GM19351 (cell line): ENCODE measurements around the gene DPH2.

Source experiments
- ATAC-seq: cut with Tn5 transposase; IDR thresholded peaks from one replicate; pipeline ENCODE4 v1.9.1; 2021; ENCODE audit warnings: mild to moderate bottlenecking, moderate library complexity; ENCODE audit not compliant: unreplicated experiment

The DPH2 gene

DNA sequence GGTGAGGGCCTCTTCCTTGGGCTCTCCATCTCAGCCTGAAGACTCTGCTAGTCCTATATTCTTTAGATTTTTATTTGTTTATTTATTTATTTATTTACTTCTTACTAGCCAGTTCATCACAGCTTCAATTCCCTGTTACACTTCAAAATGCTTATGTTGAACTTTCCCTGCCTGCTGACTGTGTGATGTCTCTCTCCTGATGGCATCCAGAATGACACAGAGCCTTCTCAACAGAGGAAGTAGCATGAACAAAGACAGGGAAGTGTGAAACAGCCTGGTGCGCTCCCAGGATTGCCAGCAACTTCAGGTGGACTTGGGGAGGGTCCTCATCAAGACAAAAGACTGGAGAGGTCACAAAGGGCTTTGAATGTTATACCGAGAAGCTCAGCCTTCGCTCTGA, 27.4 kb upstream of the DPH2 start:
- ATAC-seq: no peak

DNA sequence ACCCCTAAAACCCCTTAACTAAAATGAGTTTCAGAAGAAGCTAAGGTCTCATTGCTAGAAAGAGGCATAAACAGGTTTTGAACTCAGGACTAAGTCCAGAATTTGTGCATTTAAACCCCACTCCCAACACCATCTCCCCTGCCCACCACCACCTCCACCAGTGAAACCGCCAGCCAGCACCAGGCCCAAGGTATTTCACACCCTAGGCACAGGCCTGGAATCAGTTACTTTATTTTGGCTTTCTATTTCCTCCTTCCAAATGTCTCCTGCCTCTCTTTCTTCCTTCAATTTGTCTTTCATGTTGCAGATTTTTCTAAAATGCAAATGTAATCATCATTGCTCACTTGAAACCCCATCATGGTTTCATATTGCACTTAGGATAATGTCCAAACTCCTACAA, 24.9 kb upstream of the DPH2 start:
- no peak for ATAC-seq

DNA sequence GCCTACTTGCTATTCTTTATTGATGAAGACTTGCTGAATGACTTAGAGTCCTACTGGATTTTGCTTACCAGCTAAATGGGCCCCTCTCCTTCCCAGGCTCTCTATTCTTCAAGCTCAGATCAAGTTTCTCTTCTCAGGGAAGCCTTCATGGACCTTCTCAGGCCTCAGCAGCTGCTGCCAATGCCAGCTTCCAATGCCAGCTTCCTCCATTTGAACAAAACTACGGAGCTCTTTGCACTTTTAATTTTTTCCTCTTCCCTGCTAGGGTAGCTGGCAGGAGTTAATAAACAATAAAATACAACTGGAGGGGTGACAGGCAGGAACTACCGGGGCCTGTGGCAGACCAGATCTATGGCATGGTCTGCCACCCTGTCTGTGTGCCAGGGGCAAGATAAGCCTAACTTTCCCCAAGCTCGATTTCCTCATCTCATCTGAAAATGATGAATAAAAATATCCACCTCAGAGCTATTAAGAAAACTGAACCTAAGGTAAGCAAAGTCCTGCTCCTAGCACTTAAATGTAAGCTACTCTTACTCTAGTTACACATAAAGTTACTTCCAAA, 24.1 kb upstream of the DPH2 start:
- ATAC-seq: no peak

DNA sequence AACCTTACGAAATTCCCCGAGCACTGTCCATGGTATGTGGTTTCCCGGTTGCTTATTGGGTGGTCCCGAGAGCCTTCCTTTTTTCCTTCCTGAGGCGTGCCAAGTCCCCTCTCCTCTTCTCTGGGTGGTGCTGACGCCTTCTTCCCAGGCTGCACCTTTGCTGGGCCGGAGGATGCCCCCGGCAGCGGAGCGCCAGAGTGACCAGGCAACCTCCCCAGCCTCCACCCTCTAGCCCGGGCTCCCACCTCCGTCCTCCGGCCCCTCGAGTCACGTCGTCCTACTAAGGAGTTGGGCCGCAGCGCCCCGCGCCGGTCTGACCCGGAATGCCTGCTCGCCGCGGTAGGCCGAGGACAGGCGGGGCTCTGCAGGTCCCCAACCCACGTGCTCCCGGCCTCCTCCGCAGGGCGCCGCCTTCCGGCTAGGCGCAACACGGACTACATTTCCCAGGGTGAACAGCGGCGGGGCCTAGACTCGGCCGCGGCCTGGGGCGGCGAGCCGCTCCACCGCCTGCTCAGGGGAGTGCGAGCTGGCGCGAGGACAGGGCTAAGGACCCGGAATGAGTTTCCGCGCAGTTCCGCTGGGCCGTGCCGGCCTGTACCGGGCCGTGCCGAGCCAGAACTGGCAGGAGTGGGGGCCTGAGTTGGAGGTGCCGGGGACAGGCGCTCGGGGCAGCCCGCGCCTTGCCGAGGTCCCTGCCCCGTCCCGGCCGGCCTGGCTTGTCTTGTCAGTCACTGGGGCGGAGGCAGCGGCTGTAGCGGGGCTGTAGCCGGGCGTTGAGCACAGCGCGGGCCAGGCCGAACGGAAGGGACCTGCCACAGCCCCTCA, 23.4 kb upstream of the DPH2 start, which contains the start of gene IPO13:
Gene IPO13, plus strand, starts transcription at position 715 of the 825 bp plus-strand sequence. CDS start 651 bp downstream, outside the sequence.
- ATAC-seq: peak; percentile 89

DNA sequence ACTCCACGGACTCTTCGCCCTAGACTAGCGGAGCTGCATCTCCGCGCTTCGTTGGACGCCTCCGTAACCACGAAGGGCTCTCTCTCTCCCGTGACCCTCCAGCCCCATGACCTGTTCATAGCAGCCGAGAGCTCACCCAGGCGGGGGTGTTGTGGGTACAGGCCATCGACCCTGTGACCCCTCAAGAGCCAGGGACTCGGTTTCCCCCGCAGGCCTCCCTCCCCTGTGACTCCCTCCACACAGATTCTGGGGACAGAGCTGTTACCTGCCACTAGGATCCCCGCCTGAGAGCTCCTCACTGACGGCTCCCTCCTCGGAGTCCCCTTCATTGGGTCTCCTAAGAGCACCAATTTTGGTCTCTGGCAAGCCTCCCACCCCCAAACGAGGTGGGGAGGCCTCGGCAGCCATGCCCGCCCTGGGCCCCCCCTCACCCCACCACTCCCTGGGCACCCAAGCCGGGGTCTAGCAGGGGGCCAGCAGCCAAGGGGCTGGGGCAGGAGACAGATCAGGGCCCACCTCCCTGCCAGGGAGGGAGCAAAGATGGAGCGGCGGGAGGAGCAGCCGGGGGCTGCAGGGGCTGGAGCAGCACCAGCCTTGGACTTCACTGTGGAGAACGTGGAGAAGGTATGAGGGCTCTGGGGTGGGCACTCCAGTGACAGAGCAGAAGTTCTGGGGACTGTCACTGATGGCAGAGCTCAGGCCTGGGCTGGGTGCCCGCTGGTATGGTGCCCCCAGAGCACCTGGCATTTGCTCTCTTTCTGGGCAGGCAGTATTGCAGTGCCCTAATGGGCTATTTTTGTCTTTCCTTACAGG, 22.5 kb upstream of the DPH2 start:
- ATAC-seq: no peak

DNA sequence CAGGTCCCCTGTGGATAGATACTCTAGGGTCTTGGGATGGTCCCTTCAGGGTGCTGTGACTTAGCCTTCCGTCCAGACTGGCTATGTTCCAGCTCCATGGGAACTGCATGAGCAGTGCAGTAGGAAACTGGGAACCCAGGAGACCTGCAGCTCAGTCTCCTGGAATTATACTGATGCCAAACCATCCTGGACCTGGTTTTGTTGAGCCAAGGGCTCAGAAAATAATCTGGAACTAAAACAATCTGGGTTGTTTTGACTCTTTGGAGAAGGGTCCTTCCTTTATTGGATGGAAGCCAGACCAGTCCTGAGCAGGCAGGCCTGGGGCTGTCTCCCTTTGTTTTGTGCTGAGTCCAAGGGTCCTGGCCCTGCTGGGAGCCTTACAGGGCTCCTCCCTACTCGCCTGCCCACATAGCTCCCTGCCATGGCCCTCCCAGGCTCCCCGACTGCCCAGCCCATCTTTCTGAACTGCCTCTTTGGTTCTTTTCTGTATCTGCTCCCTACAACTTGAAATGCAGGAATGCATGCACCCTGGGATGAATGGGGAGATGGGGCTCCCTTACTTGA, 21.9 kb upstream of the DPH2 start:
- no peak for ATAC-seq

DNA sequence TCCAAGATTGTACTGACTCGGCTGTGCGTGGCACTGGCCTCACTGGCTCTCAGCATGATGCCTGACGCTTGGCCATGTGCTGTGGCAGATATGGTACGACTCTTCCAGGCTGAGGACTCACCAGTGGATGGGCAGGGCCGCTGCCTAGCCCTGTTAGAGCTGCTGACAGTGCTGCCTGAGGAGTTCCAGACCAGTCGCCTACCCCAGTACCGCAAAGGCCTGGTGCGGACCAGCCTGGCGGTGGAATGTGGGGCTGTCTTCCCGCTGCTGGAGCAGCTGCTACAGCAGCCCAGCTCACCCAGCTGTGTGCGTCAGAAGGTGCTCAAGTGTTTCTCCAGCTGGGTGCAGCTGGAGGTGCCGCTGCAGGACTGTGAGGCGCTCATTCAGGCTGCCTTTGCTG, 20.1 kb upstream of the DPH2 start:
- ATAC-seq: no peak

DNA sequence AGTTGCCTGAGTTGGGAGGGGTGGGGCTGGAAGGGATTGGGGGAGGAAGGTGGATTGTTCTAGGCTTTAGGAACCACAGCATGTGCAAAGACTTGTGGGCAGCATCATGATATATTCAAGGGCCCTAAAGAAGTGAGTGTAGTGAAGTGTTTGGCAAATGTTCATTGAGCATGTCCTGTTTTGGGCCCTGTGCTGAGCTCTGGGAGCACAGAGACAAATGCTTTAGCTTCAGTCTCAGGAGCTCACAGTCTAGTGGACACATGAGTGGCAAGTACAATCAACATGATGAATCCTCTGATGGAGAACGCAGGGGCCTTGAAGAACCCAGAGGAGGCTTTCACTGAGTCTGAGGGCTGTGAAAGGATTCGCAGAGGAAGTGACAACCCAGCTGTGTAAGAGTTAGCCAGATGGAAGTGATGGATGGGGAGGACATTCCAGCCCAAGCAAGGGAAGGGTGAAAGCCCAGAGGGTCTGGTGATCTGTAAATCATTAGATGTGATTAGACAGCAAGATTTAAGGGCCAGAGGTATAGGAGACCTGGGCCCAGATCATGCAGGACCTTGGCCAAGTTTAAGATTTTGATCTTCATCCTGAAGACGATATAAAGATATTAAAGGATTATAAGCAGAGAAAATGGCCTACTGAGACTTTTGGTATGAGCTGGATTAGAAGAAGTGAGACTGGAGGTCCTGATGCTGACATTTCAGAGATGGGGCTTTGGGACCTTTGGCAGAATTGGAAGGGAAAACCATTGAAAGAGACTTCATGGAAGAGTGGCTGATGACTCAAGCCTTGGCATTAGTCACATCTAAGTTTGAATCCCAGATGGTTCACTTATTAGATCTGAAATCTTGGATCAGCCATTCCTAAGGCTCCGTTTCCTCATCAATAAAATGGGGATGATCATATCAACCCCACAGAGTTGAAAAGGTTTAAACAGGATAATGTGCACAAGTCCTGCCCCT, 18.5 kb upstream of the DPH2 start:
- no peak for ATAC-seq

DNA sequence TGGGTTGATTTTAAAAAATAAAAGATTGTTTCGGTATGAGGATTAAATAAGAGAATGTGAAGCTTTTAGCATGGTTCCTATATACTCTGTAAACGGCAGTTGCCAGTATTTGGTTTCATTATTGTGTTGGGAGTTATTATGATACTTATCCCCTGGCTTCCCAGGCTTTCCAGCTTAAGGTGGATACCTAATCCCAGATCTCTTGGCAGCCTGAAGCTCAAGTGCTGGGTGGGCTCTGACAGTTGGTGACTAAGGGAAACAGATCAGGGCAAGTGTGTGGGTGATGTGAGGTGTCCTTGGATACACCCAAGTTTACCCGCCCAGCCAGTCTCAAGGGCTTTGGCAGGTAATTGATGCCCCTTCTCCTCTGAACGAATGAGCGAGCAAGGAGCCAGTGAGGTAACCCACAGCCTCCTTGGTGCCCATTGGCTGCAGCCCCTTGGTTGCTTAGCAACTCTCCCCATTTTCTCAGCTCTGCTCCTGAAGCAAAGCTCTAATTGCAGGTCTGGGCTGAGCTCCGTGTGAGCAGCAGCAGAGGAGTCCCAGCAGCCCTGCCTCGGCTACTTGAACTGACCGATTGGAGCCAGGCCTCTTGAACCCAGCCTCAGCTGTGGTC, 17.0 kb upstream of the DPH2 start:
- no peak for ATAC-seq

DNA sequence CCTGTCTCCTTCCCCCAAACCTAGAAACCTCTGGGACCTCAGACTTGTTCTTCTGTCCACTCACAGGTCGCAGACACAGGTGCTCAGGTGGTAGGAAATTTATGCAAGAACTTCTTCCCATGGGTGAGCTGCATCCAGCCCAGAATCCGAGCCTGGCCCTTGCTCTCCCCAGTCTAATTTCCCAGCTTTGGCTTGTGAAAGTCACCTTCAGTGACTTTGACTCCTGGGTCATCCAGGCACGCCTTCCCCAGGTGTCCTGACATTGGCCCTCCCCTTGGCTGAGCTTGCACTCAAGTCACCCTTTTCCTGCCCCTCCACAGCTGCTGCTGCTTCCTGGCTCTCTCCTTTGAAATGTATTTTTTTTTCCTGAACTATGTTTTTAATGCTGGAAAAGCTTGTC, 16.4 kb upstream of the DPH2 start:
- ATAC-seq: no peak

DNA sequence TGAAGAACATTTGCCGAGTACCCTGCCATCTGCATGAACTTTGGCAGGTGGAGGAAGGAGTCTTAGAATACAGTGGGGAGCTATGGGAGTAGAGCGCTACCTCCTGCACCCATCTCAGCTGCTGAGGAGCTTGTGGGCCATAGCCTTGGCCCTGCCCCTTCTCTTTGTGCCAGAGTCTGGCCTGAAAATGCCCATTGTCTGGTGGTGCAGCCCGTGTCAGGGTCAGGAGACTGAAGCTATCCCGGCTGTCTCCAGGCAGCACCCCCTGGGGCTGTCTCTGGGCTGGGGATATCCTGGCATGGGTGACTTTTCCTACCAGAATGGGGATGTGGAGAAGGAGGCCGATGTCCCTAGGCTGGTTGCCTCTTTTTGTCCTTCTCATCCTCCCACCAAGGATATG, 15.8 kb upstream of the DPH2 start:
- ATAC-seq: no peak

DNA sequence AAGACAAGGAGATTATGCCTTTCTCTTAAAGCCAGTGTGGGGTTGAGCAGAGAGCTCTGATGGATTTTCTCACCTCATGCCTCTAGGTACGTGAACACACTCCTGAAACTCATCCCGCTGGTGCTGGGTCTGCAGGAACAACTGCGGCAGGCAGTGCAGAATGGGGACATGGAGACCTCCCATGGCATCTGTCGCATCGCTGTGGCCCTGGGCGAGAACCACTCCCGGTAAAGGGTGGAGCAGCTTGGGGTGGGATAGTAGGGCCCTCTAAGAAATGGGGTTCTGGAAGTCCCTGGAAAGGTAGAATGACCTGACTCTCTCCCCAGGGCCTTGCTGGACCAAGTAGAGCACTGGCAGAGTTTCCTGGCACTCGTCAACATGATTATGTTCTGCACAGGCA, 13.6 kb upstream of the DPH2 start:
- ATAC-seq: no peak

DNA sequence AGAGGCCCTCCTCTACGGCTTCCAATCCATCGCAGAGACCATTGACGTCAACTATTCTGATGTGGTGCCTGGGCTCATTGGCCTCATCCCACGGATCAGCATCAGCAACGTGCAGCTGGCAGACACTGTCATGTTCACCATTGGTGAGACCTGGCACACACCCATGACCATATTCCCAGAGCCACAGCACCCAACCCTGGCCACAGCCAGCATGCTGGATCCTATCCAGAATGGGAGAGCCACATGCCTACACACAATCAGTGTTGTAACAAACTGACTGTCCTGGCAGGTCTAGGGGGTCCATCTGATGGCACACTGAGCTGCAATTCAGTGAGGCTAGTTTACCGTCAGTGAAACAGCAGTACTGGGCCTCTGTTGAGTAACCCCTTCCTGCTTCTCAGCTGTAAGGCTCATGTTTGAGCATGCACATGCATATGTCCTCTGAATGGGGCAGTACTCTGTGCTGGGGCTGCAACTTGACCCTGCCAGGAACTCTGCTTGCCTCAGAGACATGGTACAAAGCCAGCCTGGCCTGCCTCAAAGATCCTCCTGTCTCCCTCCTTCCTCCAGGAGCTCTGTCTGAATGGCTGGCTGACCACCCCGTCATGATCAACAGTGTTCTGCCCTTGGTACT, 12.3 kb upstream of the DPH2 start:
- no peak for ATAC-seq

DNA sequence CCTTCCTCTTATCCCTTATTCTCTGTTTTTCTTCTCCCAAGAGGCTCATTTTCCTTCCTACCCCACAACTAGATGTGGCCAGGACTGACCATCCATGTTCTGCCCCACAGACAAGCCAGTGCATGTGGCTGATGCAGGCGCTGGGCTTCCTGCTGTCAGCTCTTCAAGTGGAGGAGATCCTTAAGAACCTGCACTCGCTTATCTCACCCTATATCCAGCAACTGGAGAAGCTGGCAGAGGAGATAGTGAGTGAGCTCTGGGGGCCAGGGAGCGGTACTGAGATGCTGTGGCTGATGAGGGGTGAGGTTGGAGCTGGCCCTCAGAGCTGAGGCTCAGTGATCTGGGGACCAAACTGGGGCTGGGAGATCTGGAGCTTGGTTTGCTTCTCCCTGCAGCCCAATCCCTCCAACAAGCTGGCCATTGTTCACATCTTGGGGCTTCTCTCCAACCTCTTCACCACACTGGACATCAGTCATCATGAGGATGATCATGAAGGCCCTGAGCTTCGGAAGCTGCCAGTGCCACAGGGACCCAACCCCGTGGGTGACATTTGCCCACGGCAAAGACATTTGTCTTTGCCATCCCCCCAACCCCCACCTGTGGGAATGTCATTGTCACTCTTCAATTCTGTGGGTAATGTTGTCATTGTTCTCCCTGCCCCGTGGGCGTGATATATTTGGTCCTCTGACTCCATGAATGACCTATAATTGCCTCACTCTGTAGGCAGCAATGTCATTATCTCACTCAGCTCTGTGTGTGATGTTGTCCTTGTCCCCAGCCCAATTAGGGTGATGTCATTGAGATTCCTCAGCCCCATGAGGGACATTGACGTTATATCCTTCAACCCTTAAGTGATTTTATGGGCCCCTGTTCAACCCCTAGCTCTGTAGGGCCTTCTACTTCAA, 11.2 kb upstream of the DPH2 start:
- no peak for ATAC-seq

DNA sequence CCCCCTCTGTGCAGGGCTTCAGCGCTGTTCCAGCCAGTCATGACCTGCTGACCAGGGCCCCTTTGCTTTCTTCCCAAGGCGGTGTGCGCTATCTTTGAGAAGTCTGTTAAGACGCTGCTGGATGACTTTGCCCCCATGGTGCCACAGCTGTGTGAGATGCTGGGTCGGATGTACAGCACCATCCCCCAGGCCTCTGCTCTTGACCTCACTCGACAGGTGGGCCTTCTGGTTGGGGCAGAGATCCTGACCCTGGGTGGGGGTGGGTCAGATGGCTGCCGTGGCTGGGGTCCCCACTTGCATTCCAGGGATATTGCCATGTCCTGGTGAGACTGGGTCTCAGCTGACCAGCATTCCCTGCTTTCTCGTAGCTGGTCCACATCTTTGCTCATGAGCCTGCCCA, 9.0 kb upstream of the DPH2 start:
- no peak for ATAC-seq

DNA sequence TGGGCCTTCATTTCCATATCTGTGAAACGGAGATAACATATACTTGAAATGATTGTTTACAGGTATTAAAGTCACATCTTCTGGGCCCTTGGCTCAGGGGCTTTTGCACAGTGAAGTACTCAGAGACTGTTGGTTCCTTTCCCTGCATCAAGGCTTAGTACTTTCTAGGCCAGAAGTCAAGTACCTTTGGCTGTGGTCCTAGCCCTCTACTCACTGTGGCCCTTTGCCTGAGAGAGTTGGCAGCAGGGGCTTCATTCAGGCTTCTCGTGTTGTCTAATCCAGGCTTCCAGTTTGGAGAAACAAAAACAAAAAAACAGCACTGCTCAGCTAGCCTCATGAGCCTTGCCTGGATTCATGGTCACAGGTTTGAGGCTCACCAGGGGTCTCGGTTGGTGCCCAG, 8.1 kb upstream of the DPH2 start:
- no peak for ATAC-seq

DNA sequence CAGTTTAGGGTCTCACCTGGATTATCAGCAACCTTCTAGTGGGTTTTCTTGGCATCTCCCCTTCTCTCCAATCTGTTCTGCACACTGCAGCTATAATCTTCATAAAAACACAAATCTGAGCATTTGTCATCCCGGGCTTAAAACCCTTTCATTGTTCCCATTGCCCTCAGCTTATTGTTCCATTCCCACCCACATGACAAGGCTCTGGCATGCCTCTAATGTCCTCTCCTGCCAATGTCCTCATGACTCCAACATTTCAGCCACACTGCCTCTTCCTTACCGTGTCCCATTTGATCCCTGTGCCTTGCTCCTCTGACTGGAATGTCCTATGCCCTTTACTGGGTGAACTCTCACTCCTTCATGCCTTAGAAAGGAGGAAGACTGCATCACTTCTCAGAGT, 7.5 kb upstream of the DPH2 start:
- ATAC-seq: no peak

DNA sequence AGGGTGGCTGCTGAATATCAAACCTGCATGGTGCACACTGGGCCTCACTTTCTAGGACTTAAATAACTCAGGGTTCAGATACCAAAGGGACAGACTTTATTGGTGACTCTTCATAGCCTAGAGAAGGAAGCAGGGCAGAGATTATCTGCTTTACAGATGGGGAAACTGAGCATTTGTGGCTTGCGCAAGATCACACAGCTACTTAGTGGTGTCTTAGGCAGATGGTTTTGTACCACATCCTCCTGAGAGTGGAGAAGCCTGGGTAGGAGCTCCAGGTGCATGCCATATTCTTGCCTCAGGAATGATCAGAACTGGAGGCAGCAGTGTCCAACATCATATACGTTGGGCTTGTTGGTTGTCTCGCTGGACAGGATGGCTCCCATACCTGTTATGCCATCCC, 6.8 kb upstream of the DPH2 start:
- ATAC-seq: no peak
